Stimulated activated CD4-positive, alpha-beta T cell treated with anti-CD3 and anti-CD28 coated beads, Interleukin-1b, Interleukin-23, amount 100 ng/mL, for 48 hours (primary cell): ENCODE measurements around the gene MIAT.
A peak's percentile ranks its signal among the peaks of the same experiment; 100 is the strongest.
"Not testable (repeated sequence)": the region's sequence is repeated elsewhere in the genome, so short reads cannot be mapped to it uniquely, and the experiment has no call there.

Experiments used
- DNase-seq: peaks from one replicate; pipeline ENCODE4 v3.0.0-alpha.2; 2020

MIAT gene

GRCh38 chr22:26656891-26657851 lies at the start of gene MIAT:
Gene MIAT (plus strand): TSS chr22:26657588.
- DNase-seq = peak; percentile 75

GRCh38 chr22:26608129-26608528 lies 49.3 kb upstream of the MIAT start:
- no peak for DNase-seq

GRCh38 chr22:26609287-26609686 lies 48.1 kb upstream of the MIAT start:
- no peak for DNase-seq

GRCh38 chr22:26610072-26610958 lies 47.1 kb upstream of the MIAT start:
- DNase-seq = peak; percentile 46

- DNase-seq = no peak
Measured at GRCh38 chr22:26610996-26611395, 46.4 kb upstream of the MIAT start.

GRCh38 chr22:26612652-26613051 lies 44.7 kb upstream of the MIAT start:
- DNase-seq = no peak

GRCh38 chr22:26613753-26614152 lies 43.6 kb upstream of the MIAT start:
- not testable (repeated sequence) for DNase-seq

- no peak for DNase-seq
Measured at GRCh38 chr22:26614322-26614721, 43.1 kb upstream of the MIAT start.

GRCh38 chr22:26615149-26615548 lies 42.2 kb upstream of the MIAT start:
- DNase-seq = no peak

- DNase-seq = no peak
Measured at GRCh38 chr22:26615830-26616435, 41.5 kb upstream of the MIAT start.

- DNase-seq = no peak
Measured at GRCh38 chr22:26616650-26617049, 40.7 kb upstream of the MIAT start.

- DNase-seq = no peak
Measured at GRCh38 chr22:26617271-26618199, 39.9 kb upstream of the MIAT start, which contains the start of gene CRYBB1. Gene CRYBB1 (minus strand): TSS chr22:26618027. CDS start chr22:26616319, 1,708 bp downstream.

- no peak for DNase-seq
Measured at GRCh38 chr22:26618455-26618854, 38.9 kb upstream of the MIAT start.

- DNase-seq = no peak
Measured at GRCh38 chr22:26619510-26619909, 37.9 kb upstream of the MIAT start.

GRCh38 chr22:26620197-26620596 lies 37.2 kb upstream of the MIAT start:
- DNase-seq = no peak

- no peak for DNase-seq
Measured at GRCh38 chr22:26621663-26622062, 35.7 kb upstream of the MIAT start, which contains the start of gene CRYBA4. Gene CRYBA4 (plus strand): TSS chr22:26621963. CDS start chr22:26622597, 634 bp downstream.

- no peak for DNase-seq
Measured at GRCh38 chr22:26623984-26624383, 33.4 kb upstream of the MIAT start.

- DNase-seq = no peak
Measured at GRCh38 chr22:26624803-26625202, 32.6 kb upstream of the MIAT start.

- no peak for DNase-seq
Measured at GRCh38 chr22:26629988-26630761, 27.2 kb upstream of the MIAT start.

GRCh38 chr22:26631282-26631681 lies 26.1 kb upstream of the MIAT start:
- no peak for DNase-seq
